ENCODE measurements around the gene CNTNAP2.

GRCh38 chr7:147477526-147477925, 1360.9 kb downstream of the CNTNAP2 start:
- TF ChIP-seq CTCF (IDR thresholded peaks at IDR 0.05) (no peak), POLR2A (IDR thresholded peaks at IDR 0.05) (no peak), EP300 (IDR thresholded peaks at IDR 0.05) (no peak)
